Caco-2 (cell line): Measurements from ENCODE around the gene LRP1-AS. TPM values are rescaled to one million over a fixed set of nuclear protein-coding genes. Genes with fewer than 3 reads are reported as not detected.

Experiments used
- BruUV-seq: library from RNA; stranded (reverse); fragments of 400-500 nt; replicated peaks from 2 replicates; lab custom pipeline; 2021; lab: Mats Ljungman, UMichigan
- CTCF ChIA-PET: fragments of 300-600 bp; sonication (Branson Sonifier 250); formaldehyde crosslinking; loops from one replicate; lab custom pipeline; 2022; ENCODE audit warnings: antibody characterized with exemption; lab: Charles Lee
- POLR2A ChIA-PET: fragments of 300-600 bp; sonication (Branson Sonifier 250); formaldehyde crosslinking; loops from one replicate; lab custom pipeline; 2022; ENCODE audit warnings: antibody characterized with exemption; lab: Charles Lee
- DNase-seq, 2 experiments: peaks; one replicate each; pipeline versions ENCODE4 v3.0.0 to v3.0.0-alpha.2; 2020 to 2022
- H3K27me3 ChIP-seq: replicated peaks from 2 replicates; pipeline ENCODE4 v1.6.0; 2011; ENCODE audit warnings: low read length; ENCODE audit not compliant: control insufficient read depth, insufficient read depth
- H3K36me3 ChIP-seq: 2 replicates; pipeline ENCODE4 v1.5.1; 2011; ENCODE audit warnings: low read length; ENCODE audit not compliant: control insufficient read depth, insufficient read depth
- H3K4me1 ChIP-seq: fragments of 250-450 bp; sonication (Bioruptor Pico); 2 replicates; pipeline ENCODE4 v1.5.1; 2020; ENCODE audit warnings: mild to moderate bottlenecking
- H3K4me3 ChIP-seq: 2 replicates; pipeline ENCODE4 v1.5.1; 2011; ENCODE audit warnings: low read depth, mild to moderate bottlenecking, control low read depth, low read length
- H3K9me3 ChIP-seq: fragments of 250-450 bp; sonication (Bioruptor Pico); 2 replicates; pipeline ENCODE4 v1.5.1; 2020; ENCODE audit warnings: mild to moderate bottlenecking, moderate library complexity
- H3K27ac Mint-ChIP-seq: one replicate; pipeline ENCODE4 v1.8.0; 2022; ENCODE audit warnings: mixed read lengths; ENCODE audit not compliant: unreplicated experiment
- H3K27me3 Mint-ChIP-seq: one replicate; pipeline ENCODE4 v1.8.0; 2022; ENCODE audit warnings: mixed read lengths; ENCODE audit not compliant: insufficient read depth, unreplicated experiment
- H3K36me3 Mint-ChIP-seq: one replicate; pipeline ENCODE4 v1.8.0; 2022; ENCODE audit warnings: mild to moderate bottlenecking, mixed read lengths; ENCODE audit not compliant: insufficient read depth, unreplicated experiment
- H3K4me1 Mint-ChIP-seq: one replicate; pipeline ENCODE4 v1.8.0; 2022; ENCODE audit warnings: low read depth, mixed read lengths; ENCODE audit not compliant: unreplicated experiment
- H3K4me3 Mint-ChIP-seq: one replicate; pipeline ENCODE4 v1.8.0; 2022; ENCODE audit warnings: mild to moderate bottlenecking, moderate library complexity, mixed read lengths; ENCODE audit not compliant: unreplicated experiment
- H3K9me3 Mint-ChIP-seq: one replicate; pipeline ENCODE4 v1.8.0; 2022; ENCODE audit warnings: mixed read lengths; ENCODE audit not compliant: unreplicated experiment
- CTCF ChIP-seq, 2 experiments: fragments of 200-600 bp in 1 of 2; IDR thresholded peaks; 1 replicate in 1 of 2; 2 replicates in 1 of 2; pipeline versions ENCODE4 v1.5.1 to v1.8.0; 2011 to 2022; ENCODE audit warnings: antibody characterized with exemption in 1 of 2, control low read depth in 1 of 2, inconsistent platforms in 1 of 2, low read depth in 1 of 2, low read length in 1 of 2, mild to moderate bottlenecking in 1 of 2, moderate library complexity in 1 of 2; ENCODE audit not compliant: insufficient read depth in 1 of 2, severe bottlenecking in 1 of 2, unreplicated experiment in 1 of 2
- intact Hi-C: fragments of 100-400 bp; cut with micrococcal nuclease; formaldehyde crosslinking; loops from one replicate; pipeline ENCODE4 v1.10.0; 2022; ENCODE audit not compliant: unreplicated experiment
- total RNA-seq: library from RNA; stranded (reverse); gene quantifications from 2 replicates; pipeline ENCODE4 v1.2.3, GENCODE V29; 2022

Gene LRP1-AS
- total RNA-seq, 1 experiment from 2014 or later = not detected

GRCh38 chr12:57112492-57113294 is 34.7 kb downstream of the LRP1-AS start:
- H3K4me1 ChIP-seq = 0 out of 2 replicates have a peak, but pooled peaks cover 3% of the 10 kb centered on the region
- H3K27me3 ChIP-seq = no peaks in the 10 kb centered on the region
- no TSS peak for BruUV-seq
- Mint-ChIP-seq H3K27ac (peak overlapping the region; percentile 84), H3K36me3 (peaks cover 15% of the 10 kb centered on the region), H3K9me3 (no peaks in the 10 kb centered on the region), H3K4me3 (peak overlapping the region; percentile 89), H3K4me1 (peaks cover 13% of the 10 kb centered on the region), H3K27me3 (peaks cover 3% of the 10 kb centered on the region)
- CTCF ChIA-PET = interaction anchor here (0.6 to 3.0 kb wide), 37 partner anchors 9 to 476 kb away, joined by 3 to 195 read pairs (median 6); partner anchors contain the start of genes LRP1, LRP1-AS, NAB2 and NEMP1
- H3K9me3 ChIP-seq = no peaks in the 10 kb centered on the region
- POLR2A ChIA-PET = interaction anchor here (0.6 to 3.4 kb wide), 9 partner anchors 11 to 387 kb away, joined by 3 to 56 read pairs (median 11); partner anchors contain the start of genes LRP1, NAB2, NACA and NEMP1
- peak in 1 of 2 experiments; percentile 79 for TF ChIP-seq CTCF (IDR thresholded peaks at IDR 0.05; ENCODE audit: insufficient read depth in 1 of 2, low read depth in 1 of 2, low read length in 1 of 2, severe bottlenecking in 1 of 2, unreplicated experiment in 1 of 2)
- H3K36me3 ChIP-seq = no peaks in the 10 kb centered on the region
- H3K4me3 ChIP-seq = no peak overlapping the region
- DNase-seq = no peak
- intact Hi-C loops = loop anchor here (1.0 to 2.0 kb wide), 3 partner anchors 43 to 272 kb away; no protein-coding TSS in a partner anchor

- no peaks in the 10 kb centered on the region for H3K27me3 Mint-ChIP-seq
- Histone ChIP-seq H3K9me3 (no peaks in the 10 kb centered on the region), H3K27me3 (no peaks in the 10 kb centered on the region), H3K4me3 (peak within 1 kb of the TSS; percentile 43), H3K36me3 (no peaks in the 10 kb centered on the region; the same call in 1 of the 2 replicates), H3K4me1 (0 out of 2 replicates have a peak, but pooled peaks cover 3% of the 10 kb centered on the region)
- intact Hi-C loops = loop anchor here (1.0 kb wide), 2 partner anchors 9 to 24 kb away; no protein-coding TSS in a partner anchor
- H3K9me3 Mint-ChIP-seq = no peaks in the 10 kb centered on the region
- H3K36me3 Mint-ChIP-seq = peaks cover 15% of the 10 kb centered on the region
- H3K4me1 Mint-ChIP-seq = peaks cover 13% of the 10 kb centered on the region
- no TSS peak for BruUV-seq
- H3K27ac Mint-ChIP-seq = peak within 1 kb of the TSS; percentile 84
- ChIA-PET POLR2A (interaction anchor here (0.7 to 3.4 kb wide), 8 partner anchors 10 to 386 kb away, joined by 3 to 56 read pairs (median 13); partner anchors contain the start of genes NAB2, NACA and NEMP1), CTCF (interaction anchor here (0.6 to 3.0 kb wide), 35 partner anchors 8 to 590 kb away, joined by 3 to 195 read pairs (median 7); partner anchors contain the start of genes LRP1, LRP1-AS, NAB2 and NEMP1)
- peak in 1 of 2 experiments; percentile 53 for DNase-seq
- H3K4me3 Mint-ChIP-seq = peak within 1 kb of the TSS; percentile 89
- TF ChIP-seq CTCF (IDR thresholded peaks at IDR 0.05; ENCODE audit: insufficient read depth in 1 of 2, low read depth in 1 of 2, low read length in 1 of 2, severe bottlenecking in 1 of 2, unreplicated experiment in 1 of 2) = no peak
These were observed 36.2 kb downstream of the LRP1-AS start, which contains the start of gene STAT6 for GRCh38 chr12:57111031-57111734. Gene STAT6, minus strand, starts transcription at chr12:57111362. Its CDS starts 3,084 bp downstream, at chr12:57108278.
